Upper lobe of right lung (tissue), 1 donor: ENCODE results near the gene LRRTM3. TPM values are rescaled to one million over a fixed set of nuclear protein-coding genes. Genes with fewer than 3 reads are reported as not detected.

Experiments
- ATAC-seq: fragments of 200-7000 bp; cut with Tn5 transposase; one replicate; pipeline ENCODE4 v1.9.1; 2020; ENCODE audit warnings: mild to moderate bottlenecking, moderate library complexity
- DNase-seq: peaks from one replicate; pipeline ENCODE4 v3.0.0-alpha.2; 2020
- H3K27ac ChIP-seq: fragments of 200-600 bp; one replicate; pipeline ENCODE4 v1.8.0; 2022
- H3K27me3 ChIP-seq: fragments of 200-600 bp; one replicate; pipeline ENCODE4 v1.8.0; 2022; ENCODE audit warnings: mild to moderate bottlenecking
- H3K36me3 ChIP-seq: fragments of 200-600 bp; one replicate; pipeline ENCODE4 v1.8.0; 2022
- H3K4me1 ChIP-seq: fragments of 200-600 bp; one replicate; pipeline ENCODE4 v1.8.0; 2022
- H3K4me3 ChIP-seq: fragments of 200-600 bp; one replicate; pipeline ENCODE4 v1.8.0; 2022; ENCODE audit warnings: mild to moderate bottlenecking
- H3K9me3 ChIP-seq: fragments of 200-600 bp; one replicate; pipeline ENCODE4 v1.8.0; 2022
- CTCF ChIP-seq: fragments of 200-600 bp; IDR thresholded peaks from one replicate; pipeline ENCODE4 v1.8.0; 2022; ENCODE audit warnings: antibody characterized with exemption
- intact Hi-C: fragments of 100-400 bp; cut with DNase I; formaldehyde crosslinking; loops from one replicate; pipeline ENCODE4 v1.11.0; 2022
- total RNA-seq: library from RNA; stranded (reverse); fragmentation: NEBNext Ultra II Directional; extraction: Animal tissue kit (Norgen Biotek cat#: 25700); gene quantifications from one replicate; pipeline ENCODE4 v1.2.1, GENCODE V29; 2021
- donor health status: DM: no; HTN: yes; CAD: no; lungs with severe emphysema.

LRRTM3 gene
- total RNA-seq, 1 donor from 2014 or later = not detected

- intact Hi-C loops = no loop called here
- ATAC-seq (no peak), DNase-seq (no peak)
- Histone ChIP-seq H3K4me3 (no peak overlapping the region), H3K9me3 (no peaks in the 10 kb centered on the region), H3K27ac (no peak overlapping the region), H3K36me3 (no peaks in the 10 kb centered on the region), H3K27me3 (no peaks in the 10 kb centered on the region), H3K4me1 (no peaks in the 10 kb centered on the region)
- no peak for TF ChIP-seq CTCF
Observed at GRCh38 chr10:66982792-66983474, 57.1 kb downstream of the LRRTM3 start.

- DNase-seq = no peak
- intact Hi-C loops = no loop called here
Observed at GRCh38 chr10:66983475-66983818, 57.6 kb downstream of the LRRTM3 start.

GRCh38 chr10:66990143-66990830 lies 64.5 kb downstream of the LRRTM3 start:
- H3K27ac ChIP-seq = no peak overlapping the region
- H3K27me3 ChIP-seq = no peaks in the 10 kb centered on the region
- H3K9me3 ChIP-seq = no peaks in the 10 kb centered on the region
- TF ChIP-seq CTCF = no peak
- no peaks in the 10 kb centered on the region for H3K4me1 ChIP-seq
- intact Hi-C loops = no loop called here
- ATAC-seq = no peak
- no peak for DNase-seq
- no peak overlapping the region for H3K4me3 ChIP-seq
- no peaks in the 10 kb centered on the region for H3K36me3 ChIP-seq

More at GRCh38 chr10:66983475-66983818, 57.6 kb downstream of the LRRTM3 start:
- no peak for TF ChIP-seq CTCF
- H3K36me3 ChIP-seq = no peaks in the 10 kb centered on the region
- no peak overlapping the region for H3K27ac ChIP-seq
- no peak overlapping the region for H3K4me3 ChIP-seq
- ATAC-seq = no peak
- no peaks in the 10 kb centered on the region for H3K27me3 ChIP-seq
- no peaks in the 10 kb centered on the region for H3K4me1 ChIP-seq
- no peaks in the 10 kb centered on the region for H3K9me3 ChIP-seq

- no peaks in the 10 kb centered on the region for H3K9me3 ChIP-seq
Observed at GRCh38 chr10:66996996-66997395, 71.2 kb downstream of the LRRTM3 start.

GRCh38 chr10:66999762-67000545 lies 74.1 kb downstream of the LRRTM3 start:
- Histone ChIP-seq H3K4me1 (no peaks in the 10 kb centered on the region), H3K27ac (no peak overlapping the region), H3K4me3 (no peak overlapping the region), H3K9me3 (no peaks in the 10 kb centered on the region), H3K27me3 (no peaks in the 10 kb centered on the region), H3K36me3 (no peaks in the 10 kb centered on the region)
- no peak for TF ChIP-seq CTCF
- intact Hi-C loops = no loop called here
- DNase-seq (no peak), ATAC-seq (no peak)

More at GRCh38 chr10:66996996-66997395, 71.2 kb downstream of the LRRTM3 start:
- H3K4me3 ChIP-seq = no peak overlapping the region
- TF ChIP-seq CTCF = no peak
- H3K27ac ChIP-seq = no peak overlapping the region
- ATAC-seq = no peak
- intact Hi-C loops = no loop called here
- no peaks in the 10 kb centered on the region for H3K36me3 ChIP-seq
- H3K27me3 ChIP-seq = no peaks in the 10 kb centered on the region
- DNase-seq = no peak
- H3K4me1 ChIP-seq = no peaks in the 10 kb centered on the region
